ENCODE data around the gene MTMR3.
"Not testable (repeated sequence)": the region's sequence is repeated elsewhere in the genome, so short reads cannot be mapped to it uniquely, and the experiment has no call there.

MTMR3 gene

GRCh38 chr22:30031328-30031727 is 148.4 kb downstream of the MTMR3 start:
- DNase-seq, result no peak

- no peak for DNase-seq
Measured at GRCh38 chr22:30031764-30032455, 148.9 kb downstream of the MTMR3 start.

- DNase-seq, result no peak
Measured at GRCh38 chr22:30033137-30033536, 150.2 kb downstream of the MTMR3 start.

GRCh38 chr22:30033901-30034300 is 150.9 kb downstream of the MTMR3 start:
- DNase-seq, result no peak

GRCh38 chr22:30036656-30037055 is 153.7 kb downstream of the MTMR3 start:
- no peak for DNase-seq

- no peak for DNase-seq
Measured at GRCh38 chr22:30038219-30038618, 155.2 kb downstream of the MTMR3 start.

GRCh38 chr22:30040499-30041260 is 157.7 kb downstream of the MTMR3 start:
- DNase-seq, result no peak

- DNase-seq, result no peak
Measured at GRCh38 chr22:30041475-30041874, 158.5 kb downstream of the MTMR3 start.

- DNase-seq, result no peak
Measured at GRCh38 chr22:30041881-30042280, 158.9 kb downstream of the MTMR3 start.

- DNase-seq, result no peak
Measured at GRCh38 chr22:30043161-30043560, 160.2 kb downstream of the MTMR3 start.

- DNase-seq, result no peak
Measured at GRCh38 chr22:30044369-30044768, 161.4 kb downstream of the MTMR3 start.

GRCh38 chr22:30044881-30045493 is 162.0 kb downstream of the MTMR3 start:
- no peak for DNase-seq

GRCh38 chr22:30045494-30045887 is 162.5 kb downstream of the MTMR3 start:
- DNase-seq, result no peak

GRCh38 chr22:30045901-30046715 is 163.1 kb downstream of the MTMR3 start:
- DNase-seq, result no peak

- no peak for DNase-seq
Measured at GRCh38 chr22:30046716-30047363, 163.9 kb downstream of the MTMR3 start.

GRCh38 chr22:30047364-30047738 is 164.4 kb downstream of the MTMR3 start:
- DNase-seq, result no peak

- no peak for DNase-seq
Measured at GRCh38 chr22:30048681-30049080, 165.7 kb downstream of the MTMR3 start.

GRCh38 chr22:30054067-30054763 is 171.2 kb downstream of the MTMR3 start:
- DNase-seq, result no peak

GRCh38 chr22:30054764-30055069 is 171.7 kb downstream of the MTMR3 start:
- no peak for DNase-seq

- no peak for DNase-seq
Measured at GRCh38 chr22:30056015-30056414, 173.0 kb downstream of the MTMR3 start.

GRCh38 chr22:30057375-30057774 is 174.4 kb downstream of the MTMR3 start:
- DNase-seq, result no peak

GRCh38 chr22:30059346-30060020 is 176.5 kb downstream of the MTMR3 start:
- not testable (repeated sequence) for DNase-seq

Measured in NCI-H2171 treated with DMSO at 0.1 percent for 48 hours (cell line).